AG09309 (cell line): ENCODE measurements around the gene YDJC.
A peak's percentile ranks its signal among the peaks of the same experiment; 100 is the strongest.
"Not testable (repeated sequence)": the region's sequence is repeated elsewhere in the genome, so short reads cannot be mapped to it uniquely, and the experiment has no call there.

Experiments used
- DNase-seq: peaks from one replicate; pipeline ENCODE4 v3.0.0-alpha.2; 2010; ENCODE audit warnings: low read depth
- H3K4me3 ChIP-seq: 2 replicates; pipeline ENCODE4 v1.5.1; 2011; ENCODE audit warnings: mild to moderate bottlenecking, low read depth, low read length, moderate library complexity; ENCODE audit not compliant: control insufficient read depth
- TF ChIP-seq, protein P1 (sequence below): IDR thresholded peaks from 2 replicates; pipeline ENCODE4 v1.5.1; 2011; ENCODE audit warnings: mild to moderate bottlenecking, low read depth, low read length, inconsistent platforms; ENCODE audit not compliant: insufficient read depth, control insufficient read depth; ENCODE audit errors: missing control alignments

Gene YDJC

DNA sequence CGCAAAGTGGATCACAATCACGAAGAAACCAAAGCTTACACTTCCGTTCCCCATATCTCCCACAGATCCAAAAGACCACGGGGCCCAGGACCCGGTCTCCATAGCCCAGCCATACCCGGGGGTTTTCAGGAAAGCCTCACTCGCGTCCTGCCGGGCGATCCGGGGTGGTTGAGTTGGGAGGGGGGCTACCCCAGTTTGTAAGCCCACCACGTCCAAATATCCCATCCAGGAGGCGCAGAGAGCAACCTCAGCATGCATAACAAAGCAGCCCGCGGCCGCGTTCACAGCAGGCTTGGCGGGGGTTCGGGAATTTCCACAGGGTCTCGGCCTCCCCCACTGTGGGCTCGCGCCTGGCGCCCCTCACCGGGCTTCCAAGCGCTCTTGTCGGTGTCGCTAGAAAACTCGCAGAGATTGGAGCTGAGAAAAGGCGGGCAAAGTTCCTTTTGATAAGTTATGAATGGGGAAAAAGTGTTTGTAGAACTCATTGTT lies 21.7 kb upstream of the YDJC start:
- no peak for DNase-seq
- TF ChIP-seq, protein P1, sequence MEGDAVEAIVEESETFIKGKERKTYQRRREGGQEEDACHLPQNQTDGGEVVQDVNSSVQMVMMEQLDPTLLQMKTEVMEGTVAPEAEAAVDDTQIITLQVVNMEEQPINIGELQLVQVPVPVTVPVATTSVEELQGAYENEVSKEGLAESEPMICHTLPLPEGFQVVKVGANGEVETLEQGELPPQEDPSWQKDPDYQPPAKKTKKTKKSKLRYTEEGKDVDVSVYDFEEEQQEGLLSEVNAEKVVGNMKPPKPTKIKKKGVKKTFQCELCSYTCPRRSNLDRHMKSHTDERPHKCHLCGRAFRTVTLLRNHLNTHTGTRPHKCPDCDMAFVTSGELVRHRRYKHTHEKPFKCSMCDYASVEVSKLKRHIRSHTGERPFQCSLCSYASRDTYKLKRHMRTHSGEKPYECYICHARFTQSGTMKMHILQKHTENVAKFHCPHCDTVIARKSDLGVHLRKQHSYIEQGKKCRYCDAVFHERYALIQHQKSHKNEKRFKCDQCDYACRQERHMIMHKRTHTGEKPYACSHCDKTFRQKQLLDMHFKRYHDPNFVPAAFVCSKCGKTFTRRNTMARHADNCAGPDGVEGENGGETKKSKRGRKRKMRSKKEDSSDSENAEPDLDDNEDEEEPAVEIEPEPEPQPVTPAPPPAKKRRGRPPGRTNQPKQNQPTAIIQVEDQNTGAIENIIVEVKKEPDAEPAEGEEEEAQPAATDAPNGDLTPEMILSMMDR, result no peak
- H3K4me3 ChIP-seq, result peak overlapping the region; percentile 58

DNA sequence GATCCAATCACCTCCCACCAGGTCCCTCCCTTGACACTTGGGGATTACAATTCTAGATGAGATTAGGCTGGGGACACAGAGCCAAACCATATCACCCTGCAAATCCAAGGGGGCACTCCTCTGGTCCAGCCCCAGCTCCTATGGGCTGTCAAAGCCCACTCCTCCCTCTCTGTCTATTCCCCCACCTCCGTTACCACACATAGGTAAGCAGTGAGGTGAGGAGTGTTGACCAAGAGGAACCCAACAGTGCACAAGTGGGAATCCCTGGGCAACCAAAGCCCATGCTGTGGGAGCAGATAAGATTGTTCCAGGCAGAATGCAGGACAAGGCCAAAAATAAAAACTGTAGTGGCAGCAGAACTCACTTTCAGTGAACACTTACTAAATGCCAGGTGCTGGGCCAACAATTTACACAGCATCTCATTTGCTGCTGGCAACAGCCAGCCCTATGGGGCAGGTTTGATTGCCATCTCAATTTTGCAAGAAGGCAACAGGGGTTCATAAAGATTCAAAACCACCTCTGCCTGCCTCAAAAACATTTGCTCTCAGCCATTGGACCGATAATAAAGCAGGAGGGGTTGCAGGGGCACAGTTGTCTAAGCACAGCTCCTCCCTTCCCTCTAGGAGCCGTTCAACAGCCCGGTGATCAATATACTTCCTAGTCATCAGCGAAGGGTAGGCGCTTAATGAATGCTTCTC lies 21.1 kb upstream of the YDJC start:
- DNase-seq, result no peak
- H3K4me3 ChIP-seq, result peak overlapping the region; percentile 58
- TF ChIP-seq, protein P1, result no peak

DNA sequence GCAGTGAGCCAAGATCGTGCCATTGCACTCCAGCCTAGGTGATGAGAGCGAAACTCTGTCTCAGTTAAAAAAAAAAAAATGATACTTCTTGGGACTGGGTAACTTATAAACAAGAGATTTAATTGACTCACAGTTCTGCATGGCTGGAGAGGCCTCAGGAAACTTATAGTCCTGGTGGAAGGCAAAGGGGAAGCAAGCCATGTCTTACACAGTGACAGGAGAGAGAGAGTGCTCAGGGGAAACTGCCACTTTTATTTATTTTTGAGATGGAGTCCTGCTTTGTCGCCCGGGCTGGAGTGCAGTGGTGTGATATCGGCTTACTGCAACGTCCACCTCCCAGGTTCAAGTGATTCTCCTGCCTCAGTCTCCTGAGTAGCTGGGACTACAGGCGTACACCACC lies 20.5 kb upstream of the YDJC start:
- H3K4me3 ChIP-seq, result no peak overlapping the region
- no peak for DNase-seq
- TF ChIP-seq, protein P1, result no peak

DNA sequence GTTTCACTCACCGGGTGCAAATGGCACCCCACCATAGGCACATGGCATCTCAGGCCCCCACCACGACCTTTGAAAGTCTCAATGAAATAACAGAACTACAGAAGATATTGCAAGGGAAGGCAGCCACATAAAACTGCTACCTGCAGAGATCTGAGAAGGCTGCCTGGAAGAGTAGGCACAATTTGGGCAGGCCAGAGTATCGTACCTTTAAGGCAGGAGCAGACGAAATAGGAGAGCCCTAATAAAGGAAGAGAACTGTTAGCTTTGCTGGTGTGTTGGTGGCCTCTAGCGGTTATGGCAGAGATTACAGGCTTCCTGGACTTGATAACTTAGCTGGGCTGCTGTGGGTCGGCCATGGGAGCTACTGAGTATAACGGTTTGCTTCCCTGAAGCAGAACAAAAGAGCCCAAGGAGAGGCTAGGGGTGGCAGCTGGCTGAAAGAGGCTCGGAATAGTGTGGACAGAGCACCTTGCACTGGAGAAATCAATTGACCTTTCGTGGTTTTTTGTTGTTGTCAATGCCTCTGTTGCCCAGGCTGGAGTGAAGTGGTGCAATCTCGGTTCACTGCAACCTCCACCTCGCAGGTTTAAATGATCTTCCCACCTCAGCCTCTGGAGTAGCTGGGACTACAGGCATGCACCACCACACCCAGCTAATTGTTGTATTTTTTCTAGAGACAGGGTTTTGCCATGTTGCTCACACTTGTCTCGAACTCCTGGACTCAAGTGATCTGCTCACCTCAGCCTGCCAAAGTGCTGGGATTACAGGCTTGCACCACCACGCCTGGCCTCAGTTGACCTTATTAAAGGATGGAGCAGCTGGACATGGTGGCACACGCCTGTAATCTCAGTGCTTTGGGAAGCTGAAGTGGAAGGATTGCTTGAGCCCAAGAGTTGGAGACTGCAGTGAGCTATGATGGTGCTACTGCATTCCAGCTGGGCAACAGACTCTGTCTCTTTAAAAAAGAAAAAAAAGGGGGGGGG lies 17.1 kb upstream of the YDJC start:
- no peak for DNase-seq
- TF ChIP-seq, protein P1, result peak; percentile 93
- H3K4me3 ChIP-seq, result no peak overlapping the region

DNA sequence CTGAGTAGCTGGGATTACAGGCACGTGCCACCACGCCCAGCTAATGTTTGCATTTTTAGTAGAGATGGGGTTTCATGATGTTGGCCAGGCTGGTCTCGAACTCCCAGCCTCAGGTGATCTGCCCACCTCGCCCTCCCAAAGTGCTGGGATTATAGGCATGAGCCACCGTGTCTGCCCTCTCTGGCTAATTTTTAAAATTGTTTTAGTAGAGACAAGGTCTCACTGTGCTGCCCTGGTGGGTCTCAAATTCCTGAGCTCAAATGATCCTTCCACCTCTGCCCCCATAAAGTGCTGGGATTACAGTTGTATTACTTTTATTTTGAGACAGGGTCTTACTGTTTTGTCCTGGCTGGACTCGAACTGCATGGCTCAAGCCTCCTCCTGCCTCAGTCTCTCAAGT lies 15.7 kb upstream of the YDJC start:
- not testable (repeated sequence) for DNase-seq, H3K4me3 ChIP-seq

DNA sequence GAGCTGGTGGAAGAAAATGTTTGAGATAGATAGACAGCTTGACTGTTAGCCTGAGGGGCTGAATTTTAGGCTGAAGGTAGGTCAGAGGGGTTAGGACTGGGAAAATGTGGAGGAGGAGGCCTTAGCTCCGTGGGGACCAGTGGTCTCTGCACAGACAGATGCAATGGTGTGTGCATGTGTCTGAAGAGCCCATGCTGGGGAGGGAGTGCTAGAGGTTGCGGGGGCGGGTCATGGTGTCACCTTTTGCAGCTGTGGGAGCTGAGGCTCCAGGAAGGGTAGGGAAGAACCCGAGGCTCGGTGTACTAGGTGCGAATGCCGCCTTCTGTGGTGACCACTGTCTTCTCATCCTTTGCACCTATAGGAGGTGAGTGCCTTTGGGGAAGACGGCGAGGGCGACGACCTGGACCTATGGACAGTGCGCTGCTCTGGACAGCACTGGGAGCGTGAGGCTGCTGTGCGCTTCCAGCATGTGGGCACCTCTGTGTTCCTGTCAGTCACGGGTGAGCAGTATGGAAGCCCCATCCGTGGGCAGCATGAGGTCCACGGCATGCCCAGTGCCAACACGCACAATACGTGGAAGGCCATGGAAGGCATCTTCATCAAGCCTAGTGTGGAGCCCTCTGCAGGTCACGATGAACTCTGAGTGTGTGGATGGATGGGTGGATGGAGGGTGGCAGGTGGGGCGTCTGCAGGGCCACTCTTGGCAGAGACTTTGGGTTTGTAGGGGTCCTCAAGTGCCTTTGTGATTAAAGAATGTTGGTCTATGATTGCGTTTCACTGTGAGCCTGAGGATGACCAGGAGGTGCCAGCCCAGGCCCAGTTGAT lies 13.9 kb upstream of the YDJC start:
- TF ChIP-seq, protein P1, result peak; percentile 14
- no peak for DNase-seq
- no peak overlapping the region; the same call in 1 of the 2 replicates for H3K4me3 ChIP-seq
